Fibroblast of villous mesenchyme (primary cell): ENCODE data around the gene BAG3. TPM values are rescaled to one million over a fixed set of nuclear protein-coding genes. Genes with fewer than 3 reads are reported as not detected.

Experiments
- DNase-seq: peaks from one replicate; pipeline ENCODE4 v3.0.0-alpha.2; 2010; ENCODE audit warnings: low read depth
- H3K4me3 ChIP-seq: 2 replicates; pipeline ENCODE4 v1.5.1; 2011; ENCODE audit warnings: low read depth, mild to moderate bottlenecking, low read length
- total RNA-seq: library from RNA; depleted of rRNA; stranded (reverse); fragments of >200 nt; gene quantifications from 2 replicates; pipeline ENCODE4 v1.2.3, GENCODE V29; 2012
- TF ChIP-seq, protein P1 (sequence below): IDR thresholded peaks from 2 replicates; pipeline ENCODE4 v1.5.1; 2012; ENCODE audit warnings: low read depth, mild to moderate bottlenecking, low read length; ENCODE audit not compliant: insufficient read depth

The BAG3 gene
- total RNA-seq, 1 donor: 18.6 TPM

DNA sequence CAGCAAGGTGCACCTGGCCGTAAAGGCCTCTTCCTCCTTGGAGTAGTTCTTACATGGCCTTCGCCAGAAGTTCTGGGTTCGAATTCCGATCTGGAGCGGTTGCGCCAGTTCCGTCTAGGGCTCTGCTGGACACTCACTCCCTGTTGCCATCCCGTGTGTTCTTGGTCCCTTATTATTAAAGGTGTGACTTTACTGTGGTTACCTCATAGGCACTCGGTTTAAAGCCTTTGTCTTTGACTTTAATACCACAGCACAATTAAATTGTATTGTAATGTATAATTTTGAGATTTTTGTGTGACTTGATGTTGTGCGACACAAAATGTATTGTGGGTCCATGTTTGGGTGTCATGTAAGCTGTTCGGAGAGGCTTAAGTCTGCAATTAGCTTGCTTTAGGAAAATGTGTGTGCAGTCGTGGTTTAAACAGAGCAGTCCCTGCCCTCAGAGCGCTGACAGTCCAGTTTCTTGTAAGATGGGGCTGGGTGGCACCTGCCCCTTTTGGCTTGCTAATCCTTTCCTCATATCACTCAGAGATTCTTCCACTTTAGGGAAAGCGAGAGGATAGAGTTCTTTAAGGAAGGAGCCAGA lies 75.6 kb downstream of the BAG3 start:
- no peak for DNase-seq
- peak overlapping the region; percentile 68 for H3K4me3 ChIP-seq
- TF ChIP-seq, protein P1, sequence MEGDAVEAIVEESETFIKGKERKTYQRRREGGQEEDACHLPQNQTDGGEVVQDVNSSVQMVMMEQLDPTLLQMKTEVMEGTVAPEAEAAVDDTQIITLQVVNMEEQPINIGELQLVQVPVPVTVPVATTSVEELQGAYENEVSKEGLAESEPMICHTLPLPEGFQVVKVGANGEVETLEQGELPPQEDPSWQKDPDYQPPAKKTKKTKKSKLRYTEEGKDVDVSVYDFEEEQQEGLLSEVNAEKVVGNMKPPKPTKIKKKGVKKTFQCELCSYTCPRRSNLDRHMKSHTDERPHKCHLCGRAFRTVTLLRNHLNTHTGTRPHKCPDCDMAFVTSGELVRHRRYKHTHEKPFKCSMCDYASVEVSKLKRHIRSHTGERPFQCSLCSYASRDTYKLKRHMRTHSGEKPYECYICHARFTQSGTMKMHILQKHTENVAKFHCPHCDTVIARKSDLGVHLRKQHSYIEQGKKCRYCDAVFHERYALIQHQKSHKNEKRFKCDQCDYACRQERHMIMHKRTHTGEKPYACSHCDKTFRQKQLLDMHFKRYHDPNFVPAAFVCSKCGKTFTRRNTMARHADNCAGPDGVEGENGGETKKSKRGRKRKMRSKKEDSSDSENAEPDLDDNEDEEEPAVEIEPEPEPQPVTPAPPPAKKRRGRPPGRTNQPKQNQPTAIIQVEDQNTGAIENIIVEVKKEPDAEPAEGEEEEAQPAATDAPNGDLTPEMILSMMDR: no peak

Other genes starting within 250 kb of the BAG3 start
- 35.4 and 50.9 TPM in 2 replicates for gene RGS10, start 108.7 kb upstream of the BAG3 start, total RNA-seq
- 40.9 and 66.9 TPM in 2 replicates for gene TIAL1, start 54.4 kb upstream of the BAG3 start, total RNA-seq
- 25.8 and 38.0 TPM in 2 replicates for gene INPP5F, start 74.7 kb downstream of the BAG3 start, total RNA-seq
- 43.2 and 56.1 TPM in 2 replicates for gene MCMBP, start 221.5 kb downstream of the BAG3 start, total RNA-seq
- gene SEC23IP, start 241.3 kb downstream of the BAG3 start, total RNA-seq: 37.7 and 44.9 TPM in 2 replicates